T-helper 1 cell treated with Interleukin-12 subunit alpha and Interleukin-12 subunit beta and Interleukin-4 antibody, amounts not matched to agents 30 μg/mL and 1 μg/mL, for 36 hours (primary cell): Measurements from ENCODE around the gene IFITM5.
"Not testable (repeated sequence)": the region's sequence is repeated elsewhere in the genome, so short reads cannot be mapped to it uniquely, and the experiment has no call there.

Source experiments
- H3K27ac Mint-ChIP-seq: one replicate; pipeline ENCODE4 v1.8.0; 2021; ENCODE audit warnings: mild to moderate bottlenecking, mixed read lengths
- H3K27me3 Mint-ChIP-seq: one replicate; pipeline ENCODE4 v1.8.0; 2021; ENCODE audit warnings: low read depth, mixed read lengths
- H3K36me3 Mint-ChIP-seq: one replicate; pipeline ENCODE4 v1.8.0; 2021; ENCODE audit warnings: low read depth, mixed read lengths
- H3K4me1 Mint-ChIP-seq: one replicate; pipeline ENCODE4 v1.8.0; 2021; ENCODE audit warnings: low read depth, mixed read lengths
- H3K4me3 Mint-ChIP-seq: one replicate; pipeline ENCODE4 v1.8.0; 2021; ENCODE audit warnings: mild to moderate bottlenecking, moderate library complexity, mixed read lengths
- H3K9me3 Mint-ChIP-seq: one replicate; pipeline ENCODE4 v1.8.0; 2021; ENCODE audit warnings: mixed read lengths

IFITM5 gene

DNA sequence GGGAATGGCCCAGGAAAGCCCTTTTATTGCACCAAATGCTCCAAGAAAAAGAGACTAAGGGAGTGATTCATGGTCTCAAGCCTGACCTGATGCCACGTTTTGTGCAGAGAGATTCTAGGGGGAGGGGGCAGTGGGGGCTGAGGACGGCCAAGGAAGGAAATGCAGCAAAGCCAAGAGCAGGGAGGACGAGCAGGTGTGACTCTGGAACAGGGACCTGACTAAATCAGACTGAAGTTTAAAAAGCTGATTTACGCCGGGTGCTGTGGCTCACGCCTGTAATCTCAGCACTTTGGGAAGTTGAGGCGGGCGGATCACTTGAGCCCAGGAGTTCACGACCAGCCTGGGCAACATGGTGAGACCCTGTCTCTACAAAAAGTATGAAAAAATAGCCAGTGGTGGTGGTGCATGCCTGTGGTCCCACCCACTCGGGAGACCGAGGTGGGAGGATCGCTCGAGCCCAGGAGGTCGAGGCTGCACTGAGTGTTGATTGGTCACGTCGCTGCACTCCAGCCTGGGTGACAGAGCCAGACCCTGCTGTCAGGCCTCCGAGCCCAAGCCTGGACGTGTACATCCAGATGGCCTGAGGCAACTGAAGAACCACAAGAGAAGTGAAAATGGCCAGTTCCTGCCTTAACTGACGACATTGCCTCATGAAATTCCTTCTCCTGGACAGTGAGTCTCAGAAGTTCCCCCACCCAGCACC, 32.2 kb upstream of the IFITM5 start:
- Mint-ChIP-seq H3K27ac (no peak overlapping the region), H3K36me3 (no peaks in the 10 kb centered on the region), H3K27me3 (no peaks in the 10 kb centered on the region), H3K4me1 (peaks cover 33% of the 10 kb centered on the region), H3K9me3 (peaks cover 4% of the 10 kb centered on the region), H3K4me3 (no peak overlapping the region)

GRCh38 chr11:330694-331357, 31.5 kb upstream of the IFITM5 start:
- Mint-ChIP-seq H3K9me3 (peaks cover 4% of the 10 kb centered on the region), H3K27me3 (no peaks in the 10 kb centered on the region), H3K4me1 (peaks cover 40% of the 10 kb centered on the region), H3K4me3 (no peak overlapping the region), H3K36me3 (no peaks in the 10 kb centered on the region), H3K27ac (no peak overlapping the region)

DNA sequence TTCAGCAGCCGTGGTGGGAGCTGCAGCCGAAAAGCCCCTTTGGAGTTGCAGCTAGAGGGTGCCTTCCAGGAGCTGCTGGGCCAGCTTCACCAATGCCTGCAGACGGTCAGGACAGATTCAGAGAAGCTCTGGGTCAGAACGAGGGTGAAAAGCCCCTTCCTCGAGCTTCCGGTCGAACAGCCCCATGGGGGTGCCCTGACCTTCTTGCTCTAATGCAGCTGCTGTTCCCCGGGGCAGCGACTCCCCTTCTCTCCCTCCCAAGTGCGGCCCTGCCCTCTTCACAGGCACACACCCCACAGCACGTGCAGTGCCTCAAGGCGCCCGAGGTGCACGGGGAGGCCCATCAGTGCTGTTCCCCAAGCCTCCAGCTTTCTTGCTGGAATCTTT, 31.0 kb upstream of the IFITM5 start:
- Mint-ChIP-seq H3K4me1 (peaks cover 40% of the 10 kb centered on the region), H3K9me3 (peaks cover 4% of the 10 kb centered on the region), H3K4me3 (no peak overlapping the region)

GRCh38 chr11:329886-330253, 30.5 kb upstream of the IFITM5 start:
- peaks cover 40% of the 10 kb centered on the region for H3K4me1 Mint-ChIP-seq
- H3K9me3 Mint-ChIP-seq = peaks cover 4% of the 10 kb centered on the region
- H3K36me3 Mint-ChIP-seq = no peaks in the 10 kb centered on the region
- H3K27ac Mint-ChIP-seq = peak overlapping the region; percentile 81
- no peaks in the 10 kb centered on the region for H3K27me3 Mint-ChIP-seq
- no peak overlapping the region for H3K4me3 Mint-ChIP-seq

More for the DNA sequence above, 31.0 kb upstream of the IFITM5 start:
- H3K36me3 Mint-ChIP-seq = no peaks in the 10 kb centered on the region
- no peak overlapping the region for H3K27ac Mint-ChIP-seq
- H3K27me3 Mint-ChIP-seq = no peaks in the 10 kb centered on the region

DNA sequence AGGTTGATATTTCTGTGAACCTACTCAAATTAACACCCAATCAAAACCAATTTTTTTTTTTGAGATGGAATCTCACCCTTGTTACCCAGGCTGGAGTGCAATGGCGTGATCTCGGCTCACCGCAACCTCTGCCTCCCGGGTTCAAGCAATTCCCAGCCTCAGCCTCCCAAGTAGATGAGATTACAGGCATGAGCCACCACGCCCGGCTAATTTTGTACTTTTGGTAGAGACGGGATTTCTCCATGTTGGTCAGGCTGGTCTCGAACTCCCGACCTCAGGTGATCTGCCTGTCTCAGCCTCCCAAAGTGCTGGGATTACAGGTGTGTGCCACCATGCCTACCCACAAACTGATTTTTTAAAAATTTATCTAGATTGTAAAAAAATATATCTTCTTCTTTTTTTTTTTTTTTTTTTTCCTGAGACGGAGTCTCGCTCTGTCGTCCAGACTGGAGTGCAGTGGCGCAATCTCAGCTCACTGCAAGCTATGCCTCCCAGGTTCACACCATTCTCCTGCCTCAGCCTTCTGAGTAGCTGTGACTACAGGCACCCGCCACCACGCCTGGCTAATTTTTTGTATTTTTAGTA, 29.3 kb upstream of the IFITM5 start:
- not testable (repeated sequence) for H3K9me3 Mint-ChIP-seq, H3K36me3 Mint-ChIP-seq, H3K27me3 Mint-ChIP-seq, H3K4me3 Mint-ChIP-seq, H3K27ac Mint-ChIP-seq
- H3K4me1 Mint-ChIP-seq = peaks cover 45% of the 10 kb centered on the region

DNA sequence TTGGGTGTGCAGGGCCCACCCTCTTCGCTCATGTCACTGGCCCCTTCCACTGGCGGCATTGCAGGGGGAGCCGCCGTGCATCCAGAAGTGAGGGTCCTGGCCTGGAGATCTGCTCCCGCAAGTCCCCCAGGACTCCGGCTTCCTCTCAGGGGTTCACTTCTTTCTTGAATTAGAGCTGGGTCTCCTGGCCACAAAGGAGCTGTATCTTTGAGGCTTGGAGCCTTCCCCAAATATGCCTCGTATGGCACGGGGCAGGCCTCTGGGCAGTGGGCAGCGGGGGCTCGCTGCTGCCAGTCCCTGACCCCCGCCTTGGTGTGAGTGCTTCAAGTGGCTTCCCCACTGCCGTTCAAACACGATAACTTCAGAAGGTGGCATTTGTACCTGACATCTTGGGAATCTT, 28.7 kb upstream of the IFITM5 start:
- Mint-ChIP-seq H3K27ac (no peak overlapping the region), H3K27me3 (no peaks in the 10 kb centered on the region), H3K36me3 (no peaks in the 10 kb centered on the region), H3K4me1 (peaks cover 45% of the 10 kb centered on the region), H3K4me3 (no peak overlapping the region), H3K9me3 (peaks cover 2% of the 10 kb centered on the region)

DNA sequence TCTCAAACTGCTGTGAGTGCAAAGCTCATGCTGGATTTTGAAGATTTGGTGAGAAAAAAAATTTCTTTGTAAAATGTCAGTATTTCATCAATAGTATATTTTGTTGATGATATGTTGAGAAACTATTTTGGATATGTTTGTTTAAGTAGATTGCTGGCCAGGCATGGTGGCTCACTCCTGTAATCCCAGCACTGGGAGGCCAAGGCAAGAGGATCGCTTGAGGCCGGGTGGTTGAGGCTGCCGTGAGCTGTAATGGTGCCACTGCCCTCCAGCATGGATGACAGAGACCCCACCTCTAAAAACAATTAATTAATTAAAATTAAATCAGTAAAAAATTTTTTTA, 28.2 kb upstream of the IFITM5 start:
- peak overlapping the region; percentile 90 for H3K27ac Mint-ChIP-seq
- H3K4me1 Mint-ChIP-seq = peaks cover 45% of the 10 kb centered on the region
- no peaks in the 10 kb centered on the region for H3K9me3 Mint-ChIP-seq
- no peaks in the 10 kb centered on the region for H3K36me3 Mint-ChIP-seq
- peak overlapping the region; percentile 44 for H3K4me3 Mint-ChIP-seq
- no peaks in the 10 kb centered on the region for H3K27me3 Mint-ChIP-seq

- Mint-ChIP-seq H3K27ac (peak overlapping the region; percentile 90), H3K27me3 (no peaks in the 10 kb centered on the region), H3K9me3 (no peaks in the 10 kb centered on the region), H3K4me3 (peak overlapping the region; percentile 53), H3K36me3 (no peaks in the 10 kb centered on the region), H3K4me1 (peaks cover 44% of the 10 kb centered on the region)
These were observed 27.7 kb upstream of the IFITM5 start for GRCh38 chr11:326842-327580.

- Mint-ChIP-seq H3K27me3 (no peaks in the 10 kb centered on the region), H3K4me3 (peak overlapping the region; percentile 53), H3K9me3 (no peaks in the 10 kb centered on the region), H3K36me3 (no peaks in the 10 kb centered on the region), H3K27ac (peak overlapping the region; percentile 90), H3K4me1 (peaks cover 39% of the 10 kb centered on the region)
These were observed 27.2 kb upstream of the IFITM5 start for GRCh38 chr11:326592-326841.

GRCh38 chr11:325796-326591, 26.7 kb upstream of the IFITM5 start:
- Mint-ChIP-seq H3K27ac (peak overlapping the region; percentile 90), H3K36me3 (no peaks in the 10 kb centered on the region), H3K9me3 (no peaks in the 10 kb centered on the region), H3K4me1 (peaks cover 37% of the 10 kb centered on the region), H3K27me3 (no peaks in the 10 kb centered on the region), H3K4me3 (no peak overlapping the region)

GRCh38 chr11:324593-325517, 25.5 kb upstream of the IFITM5 start:
- Mint-ChIP-seq H3K4me1 (peaks cover 40% of the 10 kb centered on the region), H3K27ac (peak overlapping the region; percentile 2)
- not testable (repeated sequence) for H3K9me3 Mint-ChIP-seq, H3K27me3 Mint-ChIP-seq, H3K4me3 Mint-ChIP-seq, H3K36me3 Mint-ChIP-seq

- peaks cover 36% of the 10 kb centered on the region for H3K4me1 Mint-ChIP-seq
- peaks cover 4% of the 10 kb centered on the region for H3K36me3 Mint-ChIP-seq
- H3K27me3 Mint-ChIP-seq = no peaks in the 10 kb centered on the region
- no peak overlapping the region for H3K4me3 Mint-ChIP-seq
- H3K9me3 Mint-ChIP-seq = no peaks in the 10 kb centered on the region
- no peak overlapping the region for H3K27ac Mint-ChIP-seq
These were observed 24.8 kb upstream of the IFITM5 start for GRCh38 chr11:324156-324555.

DNA sequence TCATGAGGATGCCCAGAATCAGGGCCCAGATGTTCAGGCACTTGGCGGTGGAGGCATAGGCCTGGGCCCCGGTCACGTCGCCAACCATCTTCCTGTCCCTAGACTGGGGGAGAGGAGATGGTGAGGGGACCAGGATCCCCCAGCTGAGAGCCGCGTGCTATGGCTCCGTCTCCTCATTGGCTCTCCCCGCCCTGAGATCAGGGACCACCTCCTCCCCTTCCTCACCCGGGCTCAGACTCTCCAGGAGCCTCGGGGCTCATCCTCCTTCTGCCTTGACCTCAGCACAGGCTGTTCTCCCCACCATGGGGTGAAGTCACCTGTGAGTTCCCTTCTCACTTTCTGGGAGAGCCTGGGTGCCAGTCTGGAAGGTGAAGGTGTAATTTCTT, 20.6 kb upstream of the IFITM5 start:
- Mint-ChIP-seq H3K4me3 (peak overlapping the region; percentile 78), H3K4me1 (peaks cover 28% of the 10 kb centered on the region), H3K36me3 (peaks cover 26% of the 10 kb centered on the region), H3K27ac (peak overlapping the region; percentile 67)
- not testable (repeated sequence) for H3K9me3 Mint-ChIP-seq, H3K27me3 Mint-ChIP-seq
